C1 segment of cervical spinal cord (tissue), 14 donors: Measurements from ENCODE around the gene HIPK3.
"Not testable (repeated sequence)": the region's sequence is repeated elsewhere in the genome, so short reads cannot be mapped to it uniquely, and the experiment has no call there.

Experiments
- DNase-seq, 14 donors: peaks; one replicate each; lab custom pipeline; 2025; lab: John Stamatoyannopoulos, UW

The HIPK3 gene

GRCh38 chr11:33258631-33259205 lies 1.5 kb downstream of the HIPK3 start:
- DNase-seq = peak in 4 of 14 donors; percentile 41 to 73 (median 54)

GRCh38 chr11:33259869-33260268 lies 2.7 kb downstream of the HIPK3 start:
- DNase-seq = no peak

- not testable (repeated sequence) for DNase-seq
Observed at GRCh38 chr11:33261350-33261749, 4.2 kb downstream of the HIPK3 start.

- no peak for DNase-seq
Observed at GRCh38 chr11:33262011-33262645, 4.9 kb downstream of the HIPK3 start.

DNA sequence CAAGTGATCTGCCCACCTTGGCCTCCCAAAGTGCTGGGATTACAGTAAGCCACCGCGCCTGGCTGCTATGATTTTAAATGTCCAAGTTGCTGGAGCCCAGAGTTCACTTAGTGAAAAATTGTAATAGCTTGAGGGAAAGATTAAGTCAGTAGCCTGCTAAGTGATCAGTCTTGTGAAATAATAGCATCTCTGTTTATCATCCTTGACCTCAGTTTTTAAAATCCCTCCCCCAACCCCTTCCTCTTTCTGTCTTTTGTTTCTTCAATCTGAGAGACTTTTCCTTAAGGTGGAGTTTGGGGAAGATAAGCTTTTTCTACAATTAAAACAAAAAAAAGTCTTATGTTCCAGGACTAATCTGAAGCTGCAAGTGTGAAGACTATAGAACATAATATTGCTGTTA lies 6.4 kb downstream of the HIPK3 start:
- no peak for DNase-seq

GRCh38 chr11:33264926-33265325 lies 7.7 kb downstream of the HIPK3 start:
- DNase-seq = no peak

- DNase-seq = no peak
Observed at GRCh38 chr11:33266393-33267215, 9.4 kb downstream of the HIPK3 start.

DNA sequence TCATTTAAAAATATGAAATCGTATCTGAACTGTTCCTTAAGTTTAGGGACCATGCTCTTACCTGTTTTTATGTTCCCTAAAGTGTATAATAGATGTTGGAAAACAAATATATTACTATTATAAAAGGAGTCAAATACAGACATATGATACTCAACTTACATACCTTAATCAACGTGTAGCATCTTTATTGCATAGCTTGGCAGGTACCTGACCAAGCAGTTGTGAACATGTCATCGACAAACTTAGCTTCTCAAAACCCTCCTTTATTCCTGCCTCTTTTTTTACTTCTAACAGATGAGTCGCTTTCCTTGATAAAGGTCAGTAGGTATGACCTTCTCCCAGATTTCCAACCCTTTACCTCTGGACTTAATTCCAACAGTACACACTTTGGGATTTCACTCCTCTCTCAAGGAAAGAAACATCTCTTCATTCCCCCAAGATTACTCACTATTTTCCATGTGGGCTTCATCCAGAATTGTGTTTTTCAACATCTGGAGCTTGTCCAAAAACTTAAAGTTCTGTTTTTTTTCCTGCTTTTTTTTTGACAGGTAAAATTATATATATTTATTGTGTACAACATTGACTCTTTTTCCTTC lies 11.9 kb downstream of the HIPK3 start:
- no peak for DNase-seq

DNA sequence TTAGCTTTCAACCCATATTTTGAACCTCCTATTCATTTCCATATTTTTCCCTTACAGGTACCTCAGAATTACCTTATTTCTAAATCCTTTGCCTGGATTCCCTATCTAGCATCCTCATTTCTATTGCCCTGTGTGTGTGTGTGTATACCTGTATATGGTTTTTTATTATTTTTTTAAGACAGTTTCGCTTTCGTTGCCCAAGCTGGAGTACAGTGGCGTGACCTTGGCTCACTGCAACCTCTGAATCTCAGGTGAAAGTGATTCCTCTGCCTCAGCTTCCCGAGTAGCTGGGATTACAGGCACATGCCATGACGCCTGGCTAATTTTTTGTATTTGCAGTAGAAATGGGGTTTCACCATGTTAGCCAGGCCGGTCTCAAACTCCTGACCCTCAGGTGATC lies 12.6 kb downstream of the HIPK3 start:
- no peak for DNase-seq

DNA sequence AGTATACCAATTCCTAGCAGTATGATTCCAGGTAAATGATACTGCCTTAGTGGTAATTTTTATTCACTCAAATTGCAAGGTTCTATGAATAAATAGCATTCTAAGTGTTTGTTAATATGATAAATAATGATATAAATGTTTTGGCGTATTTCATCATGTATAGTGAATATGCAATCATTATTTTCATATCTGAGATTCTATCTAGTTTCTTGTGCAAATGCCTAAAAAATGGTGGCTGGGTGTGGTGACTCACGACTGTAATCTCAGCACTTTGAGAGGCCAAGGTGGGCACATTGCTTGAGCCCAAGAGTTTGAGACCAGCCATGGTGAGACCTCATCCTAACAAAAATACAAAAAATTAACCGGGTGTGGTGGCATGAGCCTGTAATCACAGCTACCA lies 13.9 kb downstream of the HIPK3 start:
- no peak for DNase-seq

GRCh38 chr11:33272338-33273107 lies 15.3 kb downstream of the HIPK3 start:
- DNase-seq = no peak

- DNase-seq = no peak
Observed at GRCh38 chr11:33273656-33274055, 16.5 kb downstream of the HIPK3 start.

- DNase-seq = no peak
Observed at GRCh38 chr11:33280411-33280810, 23.2 kb downstream of the HIPK3 start.

DNA sequence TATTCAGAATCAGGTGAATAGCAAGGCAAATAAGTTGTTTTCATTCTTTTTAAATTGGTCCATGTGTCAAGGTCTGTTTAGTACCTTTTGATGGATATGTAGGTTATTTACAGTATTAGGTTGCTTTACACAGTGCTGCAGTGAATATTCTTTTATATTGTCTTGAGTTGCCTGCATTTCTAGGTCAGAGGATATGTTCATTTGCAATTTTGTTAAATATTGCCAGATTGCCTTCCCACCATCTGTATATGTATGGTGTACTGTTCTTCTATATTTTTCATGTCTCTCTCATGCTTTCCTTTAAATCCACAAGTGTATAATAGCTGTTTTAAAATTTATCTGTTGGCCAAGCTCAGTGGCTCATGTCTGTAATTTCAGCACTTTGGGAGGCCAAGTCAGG lies 24.6 kb downstream of the HIPK3 start:
- no peak for DNase-seq

DNA sequence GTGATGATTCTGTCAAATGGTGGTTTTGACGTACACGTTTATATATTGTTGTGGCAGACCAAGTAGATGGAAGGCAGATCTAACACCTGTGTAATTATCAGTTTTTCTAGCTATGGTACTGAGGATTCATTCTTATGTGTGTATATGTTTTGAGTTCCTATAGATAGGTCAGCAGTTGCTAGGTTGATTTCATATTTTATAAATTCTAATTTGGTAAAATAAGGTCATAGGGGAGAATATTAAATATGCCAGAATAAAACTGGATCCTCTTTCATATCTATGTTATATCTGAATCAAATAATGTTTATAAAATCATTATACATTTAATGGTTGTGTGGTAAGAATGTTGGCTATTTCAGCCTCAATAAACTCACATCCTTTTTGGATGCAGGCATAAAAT lies 27.6 kb downstream of the HIPK3 start:
- no peak for DNase-seq

DNA sequence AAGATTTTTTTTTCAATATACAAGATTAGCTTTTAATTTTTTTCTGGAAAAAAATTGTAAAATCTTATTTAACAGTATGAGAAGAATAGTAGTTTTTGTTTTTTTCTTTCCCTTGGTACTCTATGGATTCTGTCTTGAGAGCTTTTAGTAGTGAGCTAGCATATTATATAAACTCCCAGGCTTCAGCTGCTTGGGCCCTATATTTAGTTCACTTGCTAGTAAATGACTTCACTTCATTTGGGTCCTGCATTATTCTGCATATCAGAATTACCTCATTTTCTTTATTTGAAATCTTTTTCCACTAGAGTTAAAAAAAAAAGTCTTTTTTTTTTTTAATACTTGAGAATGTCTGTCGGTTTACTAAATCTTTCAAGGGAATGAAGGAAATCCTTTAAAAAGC lies 33.1 kb downstream of the HIPK3 start:
- DNase-seq = peak in 1 of 14 donors; percentile 21

- peak in 1 of 14 donors; percentile 27 for DNase-seq
Observed at GRCh38 chr11:33291004-33291777, 34.0 kb downstream of the HIPK3 start.

GRCh38 chr11:33292311-33292710 lies 35.1 kb downstream of the HIPK3 start:
- DNase-seq = no peak

DNA sequence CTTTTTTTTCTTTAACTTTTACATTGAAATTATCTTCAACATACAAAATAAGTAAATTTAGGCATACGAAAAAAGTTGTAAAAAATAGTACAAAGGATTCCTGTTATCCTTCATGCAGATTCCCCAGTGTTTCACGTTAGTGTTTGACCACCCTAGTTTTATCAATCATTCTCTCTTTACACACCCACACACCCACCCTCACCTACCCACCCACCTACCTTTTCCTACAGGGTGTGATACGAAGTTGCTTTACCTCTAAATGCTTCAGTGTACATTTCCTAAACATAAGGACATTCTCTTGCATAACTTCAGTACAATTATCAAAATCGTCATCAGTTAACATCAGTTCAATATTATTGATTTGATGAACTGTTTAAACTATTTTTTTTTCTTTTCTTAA lies 37.0 kb downstream of the HIPK3 start:
- no peak for DNase-seq

DNA sequence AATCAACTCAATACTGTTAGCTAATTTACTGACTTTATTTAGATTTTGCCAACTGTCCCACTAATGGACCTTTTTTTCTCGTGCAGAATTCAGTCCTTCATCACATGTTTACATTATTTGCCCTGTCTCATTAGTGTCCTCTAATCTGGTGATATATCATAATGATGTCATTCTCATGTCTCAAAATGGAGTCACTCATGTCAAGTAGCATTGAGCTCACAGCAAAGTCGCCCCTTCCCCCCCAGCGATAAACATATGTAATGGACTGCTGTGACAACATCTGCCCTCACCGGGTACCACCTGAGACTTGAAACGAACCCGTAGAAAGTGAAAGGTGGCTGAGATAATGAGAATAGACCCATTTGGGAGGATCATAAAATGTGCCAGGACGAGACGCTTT lies 37.6 kb downstream of the HIPK3 start:
- DNase-seq = no peak

DNA sequence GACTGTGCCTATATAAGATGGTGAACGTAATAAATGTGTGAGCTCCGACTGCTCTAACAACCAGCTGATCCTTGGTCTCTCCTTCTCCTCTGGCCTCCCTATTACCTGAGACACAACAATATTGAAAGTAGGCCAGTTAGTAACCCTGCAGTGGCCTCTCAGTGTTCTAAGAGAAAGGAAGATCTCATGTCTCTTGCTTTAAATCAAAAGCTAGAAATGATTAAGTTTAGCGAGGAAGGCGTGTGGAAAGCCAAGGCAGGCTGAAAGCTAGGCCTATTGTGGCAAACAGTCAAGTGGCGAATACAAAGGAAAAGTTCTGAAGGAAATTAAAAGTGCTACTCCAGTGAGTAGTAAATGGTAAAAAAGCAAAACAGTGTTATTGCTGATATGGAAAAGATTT lies 39.5 kb downstream of the HIPK3 start:
- DNase-seq = no peak
